BJ (cell line): ENCODE measurements around the gene TST. TPM values are rescaled to one million over a fixed set of nuclear protein-coding genes. Genes with fewer than 3 reads are reported as not detected.

Source experiments
- CTCF ChIA-PET: fragments of 350-600 bp; formaldehyde crosslinking; extraction: SDS; loops from one replicate; lab custom pipeline; 2021; ENCODE audit warnings: antibody characterized with exemption, inconsistent platforms; lab: Yijun Ruan, JAX
- POLR2A ChIA-PET: fragments of 300-600 bp; sonication (Branson Sonifier 250); formaldehyde crosslinking; extraction: SDS; loops from one replicate; lab custom pipeline; 2021; ENCODE audit warnings: antibody characterized with exemption; lab: Charles Lee
- DNase-seq: peaks from one replicate; pipeline ENCODE4 v3.0.0-alpha.2; 2011; ENCODE audit warnings: low read depth
- H3K27me3 ChIP-seq: 2 replicates; pipeline ENCODE4 v1.6.0; 2011; ENCODE audit warnings: low read length; ENCODE audit not compliant: control insufficient read depth, insufficient read depth
- H3K36me3 ChIP-seq: 2 replicates; pipeline ENCODE4 v1.5.1; 2011; ENCODE audit warnings: low read length; ENCODE audit not compliant: control insufficient read depth, insufficient read depth
- H3K4me3 ChIP-seq: 2 replicates; pipeline ENCODE4 v1.5.1; 2011; ENCODE audit warnings: low read depth, mild to moderate bottlenecking, control low read depth, low read length
- CTCF ChIP-seq: IDR thresholded peaks from 2 replicates; pipeline ENCODE4 v1.5.1; 2011; ENCODE audit warnings: low read depth, mild to moderate bottlenecking, control low read depth, inconsistent platforms, low read length, moderate library complexity; ENCODE audit not compliant: insufficient read depth
- polyA plus RNA-seq: library from polyadenylated mRNA; depleted of rRNA; stranded (reverse); fragments of >200 nt; gene quantifications from 2 replicates; pipeline ENCODE4 v1.2.3, GENCODE V29; 2011

Gene TST
- polyA plus RNA-seq, 1 experiment = 45.7 TPM

GRCh38 chr22:37032134-37032534, 12.9 kb upstream of the TST start:
- Histone ChIP-seq H3K4me3 (no peak overlapping the region), H3K27me3 (peaks cover 1% of the 10 kb centered on the region), H3K36me3 (peaks cover 13% of the 10 kb centered on the region)
- CTCF ChIA-PET = interaction anchor here (0.5 to 2.4 kb wide), 5 partner anchors 8 to 69 kb away, joined by 3 to 13 read pairs (median 11); no protein-coding TSS in a partner anchor
- no peak for DNase-seq
- POLR2A ChIA-PET = no interaction called here
- no peak for TF ChIP-seq CTCF

GRCh38 chr22:37030560-37031281, 11.5 kb upstream of the TST start:
- H3K27me3 ChIP-seq = no peaks in the 10 kb centered on the region
- POLR2A ChIA-PET = no interaction called here
- peaks cover 15% of the 10 kb centered on the region for H3K36me3 ChIP-seq
- TF ChIP-seq CTCF = no peak
- H3K4me3 ChIP-seq = no peak overlapping the region
- DNase-seq = no peak
- CTCF ChIA-PET = interaction anchor here (1.3 to 1.6 kb wide), 3 partner anchors 9 to 14 kb away, joined by 3 to 6 read pairs (median 4); no protein-coding TSS in a partner anchor

- ChIA-PET CTCF (interaction anchor here (1.0 to 1.6 kb wide), 4 partner anchors 7 to 16 kb away, joined by 3 to 7 read pairs (median 4); no protein-coding TSS in a partner anchor), POLR2A (no interaction called here)
- Histone ChIP-seq H3K27me3 (no peaks in the 10 kb centered on the region), H3K4me3 (no peak overlapping the region), H3K36me3 (peaks cover 18% of the 10 kb centered on the region)
- no peak for TF ChIP-seq CTCF
- DNase-seq = no peak
These were observed 9.7 kb upstream of the TST start for GRCh38 chr22:37028692-37029674.

GRCh38 chr22:37027556-37027955, 8.3 kb upstream of the TST start:
- ChIA-PET CTCF (interaction anchor here (1.0 kb wide), 1 partner anchor 29 kb away, joined by 3 read pairs; no protein-coding TSS in a partner anchor), POLR2A (no interaction called here)
- no peak for TF ChIP-seq CTCF
- no peaks in the 10 kb centered on the region for H3K27me3 ChIP-seq
- DNase-seq = no peak
- H3K36me3 ChIP-seq = peaks cover 20% of the 10 kb centered on the region
- no peak overlapping the region for H3K4me3 ChIP-seq
